Calu3 (cell line): ENCODE results near the gene HOGA1. TPM values are rescaled to one million over a fixed set of nuclear protein-coding genes. Genes with fewer than 3 reads are reported as not detected.
"Not testable (repeated sequence)": the region's sequence is repeated elsewhere in the genome, so short reads cannot be mapped to it uniquely, and the experiment has no call there.

Source experiments
- BruUV-seq: library from RNA; stranded (reverse); fragments of 400-500 nt; replicated peaks from 2 replicates; lab custom pipeline; 2021; lab: Mats Ljungman, UMichigan
- CTCF ChIA-PET: fragments of 300-600 bp; sonication (Branson Sonifier 250); formaldehyde crosslinking; loops from one replicate; lab custom pipeline; 2022; ENCODE audit warnings: antibody characterized with exemption; lab: Charles Lee
- DNase-seq: peaks from one replicate; pipeline ENCODE4 v3.0.0; 2022
- H3K27ac Mint-ChIP-seq: one replicate; pipeline ENCODE4 v1.8.0; 2022; ENCODE audit warnings: mixed read lengths; ENCODE audit not compliant: unreplicated experiment
- H3K27me3 Mint-ChIP-seq: one replicate; pipeline ENCODE4 v1.8.0; 2022; ENCODE audit warnings: mixed read lengths; ENCODE audit not compliant: unreplicated experiment
- H3K36me3 Mint-ChIP-seq: one replicate; pipeline ENCODE4 v1.8.0; 2022; ENCODE audit warnings: mild to moderate bottlenecking, moderate library complexity, mixed read lengths; ENCODE audit not compliant: insufficient read depth, unreplicated experiment
- H3K4me1 Mint-ChIP-seq: one replicate; pipeline ENCODE4 v1.8.0; 2022; ENCODE audit warnings: mild to moderate bottlenecking, low read depth, mixed read lengths; ENCODE audit not compliant: unreplicated experiment
- H3K4me3 Mint-ChIP-seq: one replicate; pipeline ENCODE4 v1.8.0; 2022; ENCODE audit warnings: mild to moderate bottlenecking, low read depth, moderate library complexity, mixed read lengths; ENCODE audit not compliant: unreplicated experiment
- H3K9me3 Mint-ChIP-seq: one replicate; pipeline ENCODE4 v1.8.0; 2022; ENCODE audit warnings: low read depth, mixed read lengths; ENCODE audit not compliant: unreplicated experiment
- intact Hi-C: fragments of 100-400 bp; cut with micrococcal nuclease; formaldehyde crosslinking; loops from one replicate; pipeline ENCODE4 v1.10.0; 2022; ENCODE audit not compliant: unreplicated experiment
- total RNA-seq: library from RNA; stranded (reverse); gene quantifications from 2 replicates; pipeline ENCODE4 v1.2.3, GENCODE V29; 2022
- TF ChIP-seq, protein P1 (sequence below): fragments of 200-600 bp; IDR thresholded peaks from one replicate; pipeline ENCODE4 v1.8.0; 2022; ENCODE audit warnings: antibody characterized with exemption; ENCODE audit not compliant: unreplicated experiment

Gene HOGA1
- total RNA-seq, 1 experiment from 2014 or later: 7.9 TPM

DNA sequence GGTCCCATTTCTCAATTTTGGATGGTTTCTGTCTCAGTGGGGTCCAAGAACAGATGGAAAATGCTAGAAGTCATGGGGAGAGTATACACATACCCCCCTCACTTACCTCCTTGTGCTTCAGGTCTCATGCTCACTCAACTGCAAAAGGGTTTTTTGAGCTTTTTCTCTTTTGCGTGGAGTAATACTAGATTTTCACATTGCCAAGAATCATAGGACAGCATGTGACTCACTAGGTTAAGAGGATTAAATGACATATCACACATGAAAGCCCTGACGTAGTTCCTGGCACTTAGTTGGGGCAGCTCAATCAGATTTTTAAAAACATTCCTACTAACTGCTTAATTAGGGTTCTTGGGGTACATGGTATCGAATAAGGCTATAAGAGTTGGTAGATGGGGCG, 60.7 kb downstream of the HOGA1 start:
- TF ChIP-seq, protein P1, sequence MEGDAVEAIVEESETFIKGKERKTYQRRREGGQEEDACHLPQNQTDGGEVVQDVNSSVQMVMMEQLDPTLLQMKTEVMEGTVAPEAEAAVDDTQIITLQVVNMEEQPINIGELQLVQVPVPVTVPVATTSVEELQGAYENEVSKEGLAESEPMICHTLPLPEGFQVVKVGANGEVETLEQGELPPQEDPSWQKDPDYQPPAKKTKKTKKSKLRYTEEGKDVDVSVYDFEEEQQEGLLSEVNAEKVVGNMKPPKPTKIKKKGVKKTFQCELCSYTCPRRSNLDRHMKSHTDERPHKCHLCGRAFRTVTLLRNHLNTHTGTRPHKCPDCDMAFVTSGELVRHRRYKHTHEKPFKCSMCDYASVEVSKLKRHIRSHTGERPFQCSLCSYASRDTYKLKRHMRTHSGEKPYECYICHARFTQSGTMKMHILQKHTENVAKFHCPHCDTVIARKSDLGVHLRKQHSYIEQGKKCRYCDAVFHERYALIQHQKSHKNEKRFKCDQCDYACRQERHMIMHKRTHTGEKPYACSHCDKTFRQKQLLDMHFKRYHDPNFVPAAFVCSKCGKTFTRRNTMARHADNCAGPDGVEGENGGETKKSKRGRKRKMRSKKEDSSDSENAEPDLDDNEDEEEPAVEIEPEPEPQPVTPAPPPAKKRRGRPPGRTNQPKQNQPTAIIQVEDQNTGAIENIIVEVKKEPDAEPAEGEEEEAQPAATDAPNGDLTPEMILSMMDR: no peak
- CTCF ChIA-PET: no interaction called here
- Mint-ChIP-seq H3K27me3 (no peaks in the 10 kb centered on the region), H3K9me3 (no peaks in the 10 kb centered on the region), H3K36me3 (peaks cover 26% of the 10 kb centered on the region), H3K4me1 (peaks cover 17% of the 10 kb centered on the region), H3K4me3 (no peak overlapping the region), H3K27ac (no peak overlapping the region)
- intact Hi-C loops: no loop called here
- BruUV-seq: no TSS peak
- DNase-seq: no peak

DNA sequence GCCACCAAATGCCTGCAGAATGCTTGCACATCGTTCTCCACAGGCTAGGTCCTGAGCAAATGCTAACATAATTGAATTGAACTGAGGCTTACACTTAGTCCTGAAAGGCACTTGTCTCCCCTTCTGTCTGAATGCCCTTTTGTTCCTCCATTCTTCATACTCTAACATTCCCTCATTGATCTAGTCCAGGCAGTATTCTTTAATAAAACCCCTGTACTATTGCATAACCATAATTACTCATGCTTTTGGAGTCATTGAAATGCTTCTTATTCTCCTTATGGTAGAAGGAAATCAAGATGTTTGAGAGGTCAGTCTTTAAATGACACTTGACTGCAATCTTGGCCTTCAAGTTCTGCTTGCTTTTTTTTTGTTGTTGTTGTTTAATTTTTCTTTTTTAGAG, 63.4 kb downstream of the HOGA1 start:
- Mint-ChIP-seq H3K36me3 (peaks cover 9% of the 10 kb centered on the region), H3K4me3 (no peak overlapping the region), H3K9me3 (no peaks in the 10 kb centered on the region), H3K4me1 (peaks cover 15% of the 10 kb centered on the region), H3K27ac (no peak overlapping the region), H3K27me3 (no peaks in the 10 kb centered on the region)
- no peak for DNase-seq
- TF ChIP-seq, protein P1: no peak
- intact Hi-C loops: no loop called here
- CTCF ChIA-PET: no interaction called here
- no TSS peak for BruUV-seq

DNA sequence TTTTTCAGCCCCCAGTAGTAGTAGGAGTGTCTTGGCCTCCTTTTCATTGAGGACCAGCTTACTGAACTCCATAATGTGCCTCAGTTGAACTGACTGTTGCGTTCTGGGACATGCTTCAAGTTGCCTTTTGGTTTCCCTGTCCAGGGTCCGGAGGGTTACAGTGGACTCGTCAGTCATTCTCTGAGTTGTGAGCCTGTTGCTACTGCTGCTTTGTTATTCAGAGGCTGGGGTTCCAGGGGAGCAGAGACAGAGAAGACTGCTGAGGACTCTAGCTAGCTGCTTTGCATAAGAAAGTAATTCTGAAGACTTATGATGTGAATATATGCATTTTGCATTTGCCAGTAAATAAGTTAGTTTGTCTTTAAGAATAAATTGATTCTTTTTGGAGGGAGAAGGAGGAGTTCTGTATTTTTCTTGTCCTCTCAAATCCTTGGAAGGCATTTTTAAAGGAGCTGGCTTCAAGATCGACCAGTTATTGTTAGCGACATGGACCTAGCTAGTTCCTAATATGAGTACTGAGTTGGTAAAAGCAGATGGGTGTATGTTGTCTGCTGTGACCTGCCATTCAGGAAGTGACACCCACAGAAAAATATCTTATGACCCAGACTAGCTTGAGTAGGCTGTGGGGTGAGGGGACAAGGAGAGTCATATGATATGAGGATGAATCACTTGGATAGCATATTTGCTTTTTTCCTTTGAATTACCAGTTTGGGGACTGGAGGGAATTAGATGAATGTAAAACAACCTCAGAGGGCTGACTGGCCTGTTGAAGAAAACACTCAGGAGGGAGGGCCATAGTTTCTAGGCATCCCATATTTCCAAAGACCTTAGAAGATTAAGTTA, 64.6 kb downstream of the HOGA1 start:
- Mint-ChIP-seq H3K4me3 (peak overlapping the region; percentile 30), H3K4me1 (peaks cover 8% of the 10 kb centered on the region), H3K27ac (peak overlapping the region; percentile 72), H3K9me3 (no peaks in the 10 kb centered on the region), H3K27me3 (no peaks in the 10 kb centered on the region), H3K36me3 (peaks cover 20% of the 10 kb centered on the region)
- TF ChIP-seq, protein P1: no peak
- CTCF ChIA-PET: interaction anchor here (0.6 to 1.1 kb wide), 3 partner anchors 7 to 239 kb away, joined by 3 read pairs; no protein-coding TSS in a partner anchor
- no TSS peak for BruUV-seq
- intact Hi-C loops: no loop called here
- DNase-seq: peak; percentile 10

DNA sequence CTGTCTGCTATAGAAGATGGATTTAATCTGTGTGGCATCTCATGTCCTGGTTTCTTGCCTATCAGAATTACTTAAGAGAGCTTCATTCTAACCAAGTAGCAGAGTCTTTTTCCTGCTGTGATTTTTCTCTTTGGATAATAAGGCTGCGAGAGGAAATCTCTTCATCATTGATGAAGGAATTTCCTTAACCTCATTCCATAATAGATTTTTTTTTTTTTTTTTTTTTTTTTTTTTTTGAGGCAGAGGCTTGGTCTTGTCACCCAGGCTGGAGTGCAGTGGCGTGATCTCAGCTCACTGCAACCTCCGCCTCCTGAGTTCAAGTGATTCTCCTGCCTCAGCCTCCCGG, 65.2 kb downstream of the HOGA1 start:
- H3K27me3 Mint-ChIP-seq, DNase-seq, H3K9me3 Mint-ChIP-seq, intact Hi-C loops, H3K4me1 Mint-ChIP-seq, BruUV-seq: not testable (repeated sequence)
- H3K36me3 Mint-ChIP-seq: peaks cover 20% of the 10 kb centered on the region
- peak overlapping the region; percentile 72 for H3K27ac Mint-ChIP-seq
- H3K4me3 Mint-ChIP-seq: peak overlapping the region; percentile 30
- CTCF ChIA-PET: interaction anchor here (0.6 to 1.1 kb wide), 2 partner anchors 8 to 28 kb away, joined by 3 read pairs; no protein-coding TSS in a partner anchor

DNA sequence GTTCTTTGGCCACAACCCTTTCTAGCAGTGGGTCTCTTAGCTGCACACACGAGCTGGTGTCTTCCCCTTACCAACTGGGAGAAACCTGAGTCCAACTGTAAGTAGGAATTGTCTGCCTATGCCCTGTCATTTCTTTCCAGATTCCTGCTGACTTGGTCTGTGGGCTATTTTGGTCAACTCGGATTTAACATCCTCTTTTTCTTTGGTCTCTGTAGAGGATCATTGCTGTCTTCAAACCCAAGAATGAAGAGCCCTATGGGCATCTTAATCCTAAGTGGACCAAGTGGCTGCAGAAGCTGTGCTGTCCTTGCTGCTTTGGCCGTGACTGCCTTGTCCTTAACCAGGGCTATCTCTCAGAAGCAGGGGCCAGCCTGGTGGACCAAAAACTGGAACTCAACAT, 66.5 kb downstream of the HOGA1 start:
- Mint-ChIP-seq H3K36me3 (peaks cover 13% of the 10 kb centered on the region), H3K9me3 (no peaks in the 10 kb centered on the region), H3K4me1 (peaks cover 8% of the 10 kb centered on the region), H3K27me3 (no peaks in the 10 kb centered on the region), H3K27ac (no peak overlapping the region), H3K4me3 (no peak overlapping the region)
- no TSS peak for BruUV-seq
- intact Hi-C loops: no loop called here
- TF ChIP-seq, protein P1: no peak
- CTCF ChIA-PET: no interaction called here
- no peak for DNase-seq
